ENCODE measurements around the gene GKN2.
A peak's percentile ranks its signal among the peaks of the same experiment; 100 is the strongest.

The GKN2 gene

GRCh38 chr2:68918497-68918896 is 34.2 kb downstream of the GKN2 start:
- Mint-ChIP-seq H3K4me3 (no peak overlapping the region), H3K4me1 (ENCODE audit: low read depth) (no peaks in the 10 kb centered on the region), H3K36me3 (ENCODE audit: low read depth) (no peaks in the 10 kb centered on the region), H3K27me3 (no peaks in the 10 kb centered on the region), H3K27ac (no peak overlapping the region), H3K9me3 (no peaks in the 10 kb centered on the region)

GRCh38 chr2:68917034-68917718 is 35.5 kb downstream of the GKN2 start:
- Mint-ChIP-seq H3K27me3 (no peaks in the 10 kb centered on the region), H3K4me3 (no peak overlapping the region), H3K9me3 (no peaks in the 10 kb centered on the region), H3K27ac (no peak overlapping the region), H3K36me3 (ENCODE audit: low read depth) (no peaks in the 10 kb centered on the region), H3K4me1 (ENCODE audit: low read depth) (no peaks in the 10 kb centered on the region)

DNA sequence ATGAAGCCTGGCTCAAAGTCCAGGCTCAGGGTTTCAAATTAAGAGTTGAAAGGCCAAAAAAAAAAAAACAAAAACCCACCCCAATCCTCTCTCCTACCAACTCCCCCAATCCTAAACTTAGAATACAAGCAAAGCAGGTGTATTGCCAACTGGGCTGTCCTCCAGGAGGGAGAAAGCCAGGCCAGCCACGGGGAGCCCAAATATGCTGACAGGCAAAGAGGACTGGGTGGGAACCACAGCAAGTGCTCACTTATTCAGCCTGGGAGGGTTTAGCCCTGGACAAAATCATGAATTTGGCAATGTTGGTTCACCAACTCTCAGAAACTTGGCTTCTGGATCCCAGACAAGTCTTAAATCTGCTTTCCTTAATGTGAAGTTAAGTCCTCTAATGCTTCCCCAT is 36.5 kb downstream of the GKN2 start:
- Mint-ChIP-seq H3K4me1 (ENCODE audit: low read depth) (no peaks in the 10 kb centered on the region), H3K27me3 (no peaks in the 10 kb centered on the region), H3K4me3 (no peak overlapping the region), H3K27ac (no peak overlapping the region), H3K36me3 (ENCODE audit: low read depth) (no peaks in the 10 kb centered on the region), H3K9me3 (no peaks in the 10 kb centered on the region)

DNA sequence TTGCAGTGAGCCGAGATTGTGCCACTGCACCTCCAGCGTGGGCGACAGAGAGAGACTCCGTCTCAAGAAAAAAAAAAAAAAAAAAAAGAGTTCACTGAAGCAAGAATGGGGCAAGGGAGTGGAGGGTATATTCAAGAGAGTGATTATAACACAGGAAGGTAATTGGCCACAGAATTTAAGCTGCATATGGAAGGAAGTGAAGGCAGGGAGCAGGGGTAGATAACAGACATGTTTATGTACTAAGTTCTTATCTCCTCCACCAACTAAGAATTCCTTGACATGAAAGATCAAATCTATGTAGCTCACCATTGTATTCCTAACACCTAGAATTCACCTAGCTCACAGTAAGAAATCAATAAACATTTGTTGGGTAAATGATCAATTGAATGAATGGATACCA is 37.3 kb downstream of the GKN2 start:
- Mint-ChIP-seq H3K9me3 (no peaks in the 10 kb centered on the region), H3K4me1 (ENCODE audit: low read depth) (peaks cover 3% of the 10 kb centered on the region), H3K4me3 (no peak overlapping the region), H3K27ac (no peak overlapping the region), H3K27me3 (no peaks in the 10 kb centered on the region), H3K36me3 (ENCODE audit: low read depth) (no peaks in the 10 kb centered on the region)

DNA sequence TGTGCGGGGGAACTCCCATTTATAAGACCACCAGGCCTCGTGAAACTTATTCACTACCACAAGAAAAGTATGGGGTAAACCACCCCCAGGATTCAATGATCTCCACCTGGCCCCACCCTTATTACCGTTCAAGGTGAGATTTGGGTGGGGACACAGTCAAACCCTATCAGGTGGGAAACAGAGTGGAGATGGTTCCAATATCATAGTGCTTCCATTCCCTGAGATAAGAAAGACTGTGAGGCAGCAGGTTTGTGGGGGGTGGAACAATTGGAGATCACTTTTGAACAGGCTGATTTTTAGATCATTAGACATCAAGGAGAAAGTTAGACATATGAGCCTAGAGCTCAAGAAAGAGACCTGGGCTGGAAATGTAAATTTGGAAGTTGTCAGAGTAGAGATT is 39.3 kb downstream of the GKN2 start:
- Mint-ChIP-seq H3K9me3 (no peaks in the 10 kb centered on the region), H3K36me3 (ENCODE audit: low read depth) (no peaks in the 10 kb centered on the region), H3K27ac (no peak overlapping the region), H3K4me1 (ENCODE audit: low read depth) (peaks cover 23% of the 10 kb centered on the region), H3K27me3 (no peaks in the 10 kb centered on the region), H3K4me3 (no peak overlapping the region)

GRCh38 chr2:68912732-68913131 is 40.0 kb downstream of the GKN2 start:
- Mint-ChIP-seq H3K27me3 (no peaks in the 10 kb centered on the region), H3K4me1 (ENCODE audit: low read depth) (peaks cover 29% of the 10 kb centered on the region), H3K9me3 (no peaks in the 10 kb centered on the region), H3K4me3 (no peak overlapping the region), H3K36me3 (ENCODE audit: low read depth) (no peaks in the 10 kb centered on the region), H3K27ac (no peak overlapping the region)

- Mint-ChIP-seq H3K27me3 (no peaks in the 10 kb centered on the region), H3K27ac (no peak overlapping the region), H3K36me3 (ENCODE audit: low read depth) (no peaks in the 10 kb centered on the region), H3K4me1 (ENCODE audit: low read depth) (peaks cover 35% of the 10 kb centered on the region), H3K9me3 (no peaks in the 10 kb centered on the region), H3K4me3 (no peak overlapping the region)
Observed at GRCh38 chr2:68912111-68912510, 40.6 kb downstream of the GKN2 start.

GRCh38 chr2:68911709-68912108 is 41.0 kb downstream of the GKN2 start:
- Mint-ChIP-seq H3K27ac (no peak overlapping the region), H3K36me3 (ENCODE audit: low read depth) (no peaks in the 10 kb centered on the region)

DNA sequence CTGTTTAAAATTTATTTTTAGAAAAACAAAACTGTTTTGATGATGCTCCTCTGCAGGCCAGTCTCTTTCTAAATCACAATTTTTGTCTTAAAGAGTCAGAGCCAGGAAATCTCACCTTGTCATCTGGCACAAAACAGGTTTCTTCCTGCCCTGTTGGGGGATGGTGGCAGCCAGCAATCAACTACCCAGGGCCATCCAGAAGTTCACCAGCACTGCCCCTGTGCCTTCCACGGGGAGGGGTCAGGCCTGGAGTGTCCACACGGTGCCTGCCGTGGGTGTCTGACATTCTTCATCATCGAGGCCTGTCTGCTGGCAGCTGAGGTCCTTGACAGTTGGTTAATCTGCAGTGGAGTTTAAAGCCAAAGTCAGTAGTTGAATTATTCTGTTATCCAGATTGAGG is 41.4 kb downstream of the GKN2 start:
- H3K9me3 Mint-ChIP-seq, result no peaks in the 10 kb centered on the region
- H3K27ac Mint-ChIP-seq, result no peak overlapping the region
- no peaks in the 10 kb centered on the region for H3K36me3 Mint-ChIP-seq (ENCODE audit: low read depth)
- H3K27me3 Mint-ChIP-seq, result no peaks in the 10 kb centered on the region
- H3K4me3 Mint-ChIP-seq, result no peak overlapping the region
- peaks cover 40% of the 10 kb centered on the region for H3K4me1 Mint-ChIP-seq (ENCODE audit: low read depth)

More at GRCh38 chr2:68911709-68912108, 41.0 kb downstream of the GKN2 start:
- Mint-ChIP-seq H3K9me3 (no peaks in the 10 kb centered on the region), H3K27me3 (no peaks in the 10 kb centered on the region), H3K4me1 (ENCODE audit: low read depth) (peaks cover 38% of the 10 kb centered on the region), H3K4me3 (no peak overlapping the region)

DNA sequence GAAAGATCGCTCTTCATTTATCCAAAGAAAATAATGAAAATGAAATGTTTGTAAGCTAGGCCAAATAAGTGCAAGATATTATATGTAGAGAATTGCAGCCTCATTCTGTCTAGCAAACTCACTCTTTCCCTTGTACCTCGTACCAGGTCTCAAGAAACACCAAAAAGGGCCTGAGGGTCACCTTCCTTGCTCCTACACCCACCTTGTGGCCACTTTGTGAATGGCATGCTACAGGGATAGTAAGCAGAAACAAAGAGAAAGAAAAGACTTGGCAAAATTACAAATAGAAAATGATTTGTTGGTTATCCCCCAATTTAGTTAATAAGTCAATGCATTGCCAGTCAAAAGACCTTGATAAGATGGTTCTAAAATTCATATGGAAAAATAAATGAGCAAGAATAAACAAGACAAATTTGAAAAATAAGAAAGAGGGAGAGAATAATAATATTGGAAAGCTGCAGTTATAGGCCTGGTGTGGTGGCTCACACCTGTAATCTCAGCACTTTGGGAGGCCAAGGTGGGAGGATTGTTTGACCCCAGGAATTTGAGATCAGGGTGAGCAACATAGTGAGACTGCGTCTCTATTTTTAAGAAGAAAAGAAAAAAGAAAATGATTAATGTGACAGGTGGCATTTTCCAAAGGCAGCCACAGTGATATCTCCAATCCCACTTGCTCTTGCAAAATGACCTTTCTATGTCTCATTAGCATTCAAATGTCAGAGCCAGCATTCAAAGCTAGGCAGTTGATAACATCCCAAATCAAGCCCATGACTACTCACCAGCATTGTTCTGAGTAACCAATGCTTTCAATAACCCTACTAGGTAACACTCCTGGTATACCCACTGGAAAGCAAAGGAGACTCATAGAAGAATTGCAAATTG is 42.7 kb downstream of the GKN2 start:
- Mint-ChIP-seq H3K9me3 (no peaks in the 10 kb centered on the region), H3K36me3 (ENCODE audit: low read depth) (no peaks in the 10 kb centered on the region), H3K4me3 (peak overlapping the region; percentile 9), H3K4me1 (ENCODE audit: low read depth) (peaks cover 40% of the 10 kb centered on the region), H3K27ac (peak overlapping the region; percentile 64), H3K27me3 (no peaks in the 10 kb centered on the region)

DNA sequence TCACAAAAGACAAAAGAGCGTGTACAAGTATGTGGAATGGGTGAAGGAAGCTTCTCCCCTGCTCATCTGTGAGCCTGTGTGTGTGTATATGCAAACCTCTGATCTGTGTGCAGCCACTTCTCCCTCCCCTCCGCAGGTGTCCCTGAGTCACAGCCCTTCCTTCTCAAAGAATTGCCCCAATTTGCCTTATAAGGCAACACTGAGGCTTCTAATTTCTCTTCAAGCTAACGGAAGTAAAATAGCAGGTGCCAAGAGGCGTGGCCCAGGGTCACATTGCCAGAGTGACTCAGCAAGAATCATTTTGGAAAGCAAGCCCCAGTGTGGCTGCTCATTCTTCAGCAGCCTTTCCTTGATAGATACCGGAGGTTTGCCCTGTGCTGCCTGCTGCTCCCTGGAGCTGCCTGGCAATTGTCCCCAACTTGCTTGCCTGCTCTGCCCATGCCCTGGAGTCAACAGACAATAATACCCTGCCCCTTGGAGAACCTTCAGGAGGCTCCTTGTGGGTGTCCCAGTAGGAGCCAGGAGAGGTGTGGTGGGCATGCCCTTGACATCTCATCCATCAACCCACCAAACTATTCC is 44.2 kb downstream of the GKN2 start:
- Mint-ChIP-seq H3K4me3 (peak overlapping the region; percentile 31), H3K36me3 (ENCODE audit: low read depth) (no peaks in the 10 kb centered on the region), H3K27me3 (no peaks in the 10 kb centered on the region), H3K27ac (peak overlapping the region; percentile 94), H3K4me1 (ENCODE audit: low read depth) (peaks cover 40% of the 10 kb centered on the region), H3K9me3 (no peaks in the 10 kb centered on the region)

- peaks cover 40% of the 10 kb centered on the region for H3K4me1 Mint-ChIP-seq (ENCODE audit: low read depth)
- H3K27me3 Mint-ChIP-seq, result no peaks in the 10 kb centered on the region
- H3K9me3 Mint-ChIP-seq, result no peaks in the 10 kb centered on the region
- no peaks in the 10 kb centered on the region for H3K36me3 Mint-ChIP-seq (ENCODE audit: low read depth)
- peak overlapping the region; percentile 94 for H3K27ac Mint-ChIP-seq
- H3K4me3 Mint-ChIP-seq, result peak overlapping the region; percentile 31
Observed at GRCh38 chr2:68907920-68908253, 44.8 kb downstream of the GKN2 start.

- Mint-ChIP-seq H3K36me3 (ENCODE audit: low read depth) (no peaks in the 10 kb centered on the region), H3K27ac (peak overlapping the region; percentile 94), H3K4me3 (no peak overlapping the region)
Observed at GRCh38 chr2:68907232-68907919, 45.3 kb downstream of the GKN2 start.

GRCh38 chr2:68906716-68907115 is 46.0 kb downstream of the GKN2 start:
- Mint-ChIP-seq H3K9me3 (peaks cover under 1% of the 10 kb centered on the region), H3K27me3 (no peaks in the 10 kb centered on the region), H3K36me3 (ENCODE audit: low read depth) (no peaks in the 10 kb centered on the region), H3K4me1 (ENCODE audit: low read depth) (peaks cover 40% of the 10 kb centered on the region), H3K4me3 (no peak overlapping the region), H3K27ac (no peak overlapping the region)

More at GRCh38 chr2:68907232-68907919, 45.3 kb downstream of the GKN2 start:
- Mint-ChIP-seq H3K4me1 (ENCODE audit: low read depth) (peaks cover 40% of the 10 kb centered on the region), H3K9me3 (no peaks in the 10 kb centered on the region), H3K27me3 (no peaks in the 10 kb centered on the region)

DNA sequence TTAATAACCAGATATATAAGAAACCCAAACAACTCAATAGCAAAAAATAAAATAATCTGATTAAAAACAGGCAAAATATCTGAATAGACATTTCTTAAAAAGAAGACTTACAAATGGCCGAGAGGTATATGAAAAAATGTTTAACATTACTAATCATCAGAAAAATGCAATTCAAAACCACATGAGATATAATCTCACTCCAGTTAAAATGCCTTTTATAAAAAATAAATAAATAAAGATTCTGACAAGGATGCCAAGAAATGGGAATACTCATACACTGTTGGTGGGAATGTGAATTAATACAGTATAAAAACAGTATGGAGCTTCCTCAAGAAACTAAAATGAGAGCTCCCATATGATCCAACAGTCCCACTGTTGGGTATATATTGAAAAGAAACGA is 47.6 kb downstream of the GKN2 start:
- no peak overlapping the region for H3K4me3 Mint-ChIP-seq
- peaks cover 35% of the 10 kb centered on the region for H3K4me1 Mint-ChIP-seq (ENCODE audit: low read depth)
- no peaks in the 10 kb centered on the region for H3K36me3 Mint-ChIP-seq (ENCODE audit: low read depth)
- H3K27ac Mint-ChIP-seq, result no peak overlapping the region
- peaks cover 6% of the 10 kb centered on the region for H3K9me3 Mint-ChIP-seq
- no peaks in the 10 kb centered on the region for H3K27me3 Mint-ChIP-seq
